ENCODE results near the gene NT5C.

NT5C gene

DNA sequence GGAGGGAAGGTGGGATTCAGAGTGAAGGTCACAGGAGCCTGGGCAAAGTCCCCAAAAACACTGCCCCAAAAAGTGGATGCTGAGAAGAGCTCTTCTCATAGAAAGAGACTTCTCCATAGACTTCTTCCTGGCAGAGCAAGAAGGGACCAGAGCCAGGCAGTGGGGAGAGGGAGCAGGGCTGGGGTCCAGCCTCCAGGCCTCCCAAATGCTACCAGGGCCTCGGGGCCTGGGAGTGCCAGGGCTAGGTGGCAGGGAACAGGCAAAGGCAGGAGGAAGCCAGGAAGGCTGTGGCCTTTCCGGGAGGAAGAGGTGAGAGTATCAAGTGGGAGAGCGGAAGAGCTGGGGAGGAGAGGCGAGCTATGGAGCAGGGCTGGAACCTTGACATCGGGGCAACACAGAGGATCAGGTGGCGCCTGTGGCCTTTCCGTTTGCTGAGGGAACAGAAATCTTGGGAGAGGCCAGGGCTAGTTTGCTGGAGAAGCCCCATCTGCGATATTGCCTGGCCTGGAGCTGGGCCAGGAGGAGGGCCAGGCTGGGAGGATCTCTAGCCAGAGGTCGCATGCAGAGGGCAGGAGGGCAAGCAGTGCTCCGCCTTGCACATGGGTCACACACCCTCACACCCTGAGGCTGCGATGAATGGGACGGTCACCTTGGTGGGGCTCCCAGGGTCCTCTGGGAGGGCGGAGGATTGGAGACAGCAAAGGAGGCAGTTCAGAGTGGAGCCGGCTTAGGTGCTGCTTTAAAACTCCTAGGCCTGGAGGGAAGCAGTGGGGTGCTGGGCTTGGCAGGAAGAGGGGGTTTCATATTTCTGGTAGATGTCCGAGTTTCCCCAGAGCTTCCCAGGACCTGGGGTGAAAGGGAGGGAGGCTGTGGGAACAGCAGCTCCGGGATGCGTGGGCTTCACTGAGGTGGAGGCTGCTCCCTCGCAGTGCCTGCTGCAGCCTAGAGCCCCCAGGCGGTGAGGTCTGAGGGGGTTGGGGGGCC lies 40.4 kb downstream of the NT5C start:
- no peak for DNase-seq

DNA sequence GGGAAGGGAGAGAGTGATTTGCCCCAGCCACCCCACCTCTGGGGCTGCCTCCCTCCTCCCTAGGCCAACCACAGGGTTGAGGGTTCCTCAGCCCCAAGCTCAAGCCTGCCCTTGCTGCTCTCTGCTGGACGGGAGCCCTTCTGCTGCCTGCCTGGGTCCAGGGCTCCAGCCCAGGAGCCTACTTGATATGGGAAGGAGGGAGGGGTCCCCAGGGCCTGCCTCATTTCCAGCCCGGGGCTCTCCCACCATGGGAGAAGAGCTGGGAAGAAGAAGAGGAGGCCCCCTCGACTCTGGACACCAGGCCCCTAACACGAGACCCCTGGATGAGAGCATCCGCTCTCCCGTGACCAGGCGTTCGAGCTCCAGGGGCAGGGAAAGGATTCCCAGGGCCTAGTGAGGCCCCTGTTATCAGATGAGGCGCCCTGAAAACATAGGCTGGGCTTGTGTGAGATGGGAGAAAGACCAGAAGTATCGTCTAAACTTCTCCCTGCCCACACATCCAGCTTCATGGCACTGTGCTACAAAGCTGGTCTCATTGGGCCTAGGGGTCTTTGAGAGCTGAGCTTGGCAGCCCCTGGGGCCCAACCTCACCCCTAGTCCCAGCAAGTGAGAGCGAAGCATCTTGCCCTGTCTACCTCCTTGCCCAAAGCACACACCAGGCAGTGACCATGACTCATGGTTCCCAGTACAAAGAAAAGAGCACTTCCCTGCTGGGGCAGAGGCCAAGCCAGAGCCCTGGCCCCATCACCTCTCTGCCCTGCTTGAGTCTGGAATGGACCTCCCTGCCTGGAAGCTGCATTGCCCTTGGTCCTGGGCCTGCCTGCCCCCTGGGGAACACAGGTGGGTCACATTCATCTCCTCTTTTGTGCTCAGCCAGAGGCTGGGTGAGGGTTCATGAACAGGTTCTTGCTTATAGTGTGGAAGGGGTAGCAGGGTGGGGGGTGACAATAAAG lies 42.8 kb downstream of the NT5C start:
- no peak for DNase-seq

- DNase-seq, result peak; percentile 44
Observed at GRCh38 chr17:75087558-75088453, 43.7 kb downstream of the NT5C start, which contains the start of gene SLC16A5. Gene SLC16A5 (plus strand): TSS chr17:75087954. CDS start chr17:75093637, 5,683 bp downstream.

DNA sequence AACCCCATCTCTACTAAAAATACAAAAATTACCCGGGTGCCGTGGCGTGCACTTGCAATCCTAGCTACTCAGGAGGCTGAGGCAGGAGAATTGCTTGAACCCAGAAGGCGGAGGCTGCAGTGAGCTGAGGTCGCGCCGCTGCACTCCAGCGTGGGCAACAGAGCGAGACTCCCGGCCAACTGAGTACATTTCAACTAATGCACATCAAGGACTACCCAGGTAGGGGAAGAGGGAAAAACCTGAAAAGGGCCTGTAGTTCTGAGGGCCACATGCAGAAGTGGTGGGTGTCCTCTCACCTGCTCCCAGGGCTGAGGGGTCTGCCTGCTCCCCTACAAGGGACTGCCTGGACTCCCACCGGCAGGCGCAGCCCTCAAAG lies 44.4 kb downstream of the NT5C start:
- DNase-seq, result no peak

GRCh38 chr17:75086496-75087181 lies 44.9 kb downstream of the NT5C start:
- DNase-seq, result no peak

DNA sequence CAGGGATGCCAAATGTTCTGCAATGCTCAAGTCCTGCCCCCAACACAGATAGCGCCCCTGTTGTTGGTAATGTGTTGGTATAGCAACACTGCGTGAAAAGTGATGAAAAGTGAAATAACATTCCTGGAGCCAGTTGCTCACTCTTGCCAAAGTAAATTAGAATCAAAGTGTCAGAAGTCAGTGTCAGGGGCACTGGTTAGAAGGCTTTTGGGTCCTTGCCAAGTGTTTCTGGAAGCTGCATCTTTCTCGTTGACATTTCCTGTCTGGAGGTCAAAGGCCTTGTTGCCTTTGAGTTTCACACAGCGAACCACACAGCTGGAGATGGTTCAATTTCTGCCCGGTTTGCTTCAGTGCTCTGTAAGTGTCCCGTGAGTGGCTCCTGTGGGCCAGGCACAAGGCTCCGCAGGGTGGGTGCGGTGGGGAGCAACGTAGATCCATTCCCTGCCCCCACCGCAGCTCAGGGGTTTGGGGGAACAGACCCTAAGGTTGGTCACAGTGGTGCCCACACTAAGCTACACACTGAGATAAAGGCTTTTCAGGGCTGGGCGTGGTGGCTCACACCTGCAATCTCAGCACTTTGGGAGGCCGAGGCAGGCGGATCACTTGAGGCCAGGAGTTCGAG lies 47.4 kb downstream of the NT5C start:
- no peak for DNase-seq

DNA sequence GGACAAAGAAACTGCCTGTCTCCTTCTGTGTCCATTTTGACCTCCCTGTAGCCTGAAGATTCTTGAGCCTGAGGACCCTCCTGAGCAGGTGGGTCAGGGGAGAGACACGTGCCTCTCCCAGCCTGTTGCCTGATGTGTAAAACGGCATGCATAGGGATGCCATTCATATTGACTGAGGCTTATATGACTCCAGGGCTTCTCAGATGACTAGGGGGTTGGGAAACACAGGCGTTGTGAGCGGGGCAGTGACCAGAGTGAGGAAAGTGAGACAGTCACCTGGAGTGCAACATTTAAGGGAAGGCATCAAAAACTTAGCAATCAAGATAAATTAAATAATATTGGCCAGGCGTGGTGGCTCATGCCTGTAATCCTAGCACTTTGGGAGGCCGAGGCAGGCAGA lies 48.9 kb downstream of the NT5C start:
- no peak for DNase-seq

GRCh38 chr17:75081611-75082540 lies 49.7 kb downstream of the NT5C start:
- DNase-seq, result no peak

Measured in stimulated activated CD4-positive, alpha-beta T cell treated with anti-CD3 and anti-CD28 coated beads, Interleukin-4, amount 100 ng/mL, for 24 hours (primary cell).